HepG2 (cell line): Measurements from ENCODE around the gene KLF6. TPM values are rescaled to one million over a fixed set of nuclear protein-coding genes. Genes with fewer than 3 reads are reported as not detected.

Experiments used
- CCDC6 ChIP-seq: sonication (generic); formaldehyde crosslinking; IDR thresholded peaks from 2 replicates; pipeline ENCODE4 v1.8.1; 2022; ENCODE audit warnings: mild to moderate bottlenecking, missing genetic modification reagents, moderate library complexity
- CENPBD1 ChIP-seq: sonication (generic); formaldehyde crosslinking; IDR thresholded peaks from 2 replicates; pipeline ENCODE4 v1.8.0; 2022; ENCODE audit warnings: missing genetic modification reagents, low read depth, mild to moderate bottlenecking, borderline replicate concordance
- ELF3 ChIP-seq: IDR thresholded peaks from 2 replicates; pipeline ENCODE4 v1.6.1; 2016; ENCODE audit warnings: missing genetic modification reagents, missing compliant biosample characterization
- FIP1L1 ChIP-seq: fragments of 200-400 bp; formaldehyde crosslinking; IDR thresholded peaks from 2 replicates; pipeline ENCODE4 v1.6.1; 2018; ENCODE audit warnings: low read depth, mild to moderate bottlenecking, low read length, moderate library complexity, borderline replicate concordance; ENCODE audit not compliant: insufficient read depth
- HHEX ChIP-seq: IDR thresholded peaks from 2 replicates; pipeline ENCODE4 v1.6.1; 2016; ENCODE audit warnings: control low read depth
- MAZ ChIP-seq, 2 experiments: sonication (generic) in 1 of 2; formaldehyde crosslinking in 1 of 2; IDR thresholded peaks; 2 replicates each; pipeline versions ENCODE4 v1.5.0 to v1.6.1; 2012 to 2020; ENCODE audit warnings: low read depth in 2 of 2, mild to moderate bottlenecking in 2 of 2, borderline replicate concordance in 1 of 2, improper control_type of control experiment in 1 of 2, low read length in 1 of 2, missing genetic modification reagents in 1 of 2, moderate library complexity in 1 of 2
- NFRKB ChIP-seq: fragments of 450-650 bp; IDR thresholded peaks from 2 replicates; pipeline ENCODE4 v1.6.1; 2017
- PRDM10 ChIP-seq: sonication (generic); formaldehyde crosslinking; IDR thresholded peaks from 2 replicates; pipeline ENCODE4 v1.4.0; 2020; ENCODE audit warnings: low read depth, missing genetic modification reagents
- RBM39 ChIP-seq: fragments of 200-400 bp; formaldehyde crosslinking; IDR thresholded peaks from one replicate; pipeline ENCODE4 v1.6.1; 2018; ENCODE audit warnings: antibody characterized with exemption, mild to moderate bottlenecking, low read depth, low read length; ENCODE audit not compliant: poor library complexity, severe bottlenecking
- RNF219 ChIP-seq: sonication (generic); formaldehyde crosslinking; IDR thresholded peaks from 2 replicates; pipeline ENCODE4 v1.5.0; 2020; ENCODE audit warnings: mild to moderate bottlenecking, missing genetic modification reagents
- SNAPC2 ChIP-seq: sonication (generic); formaldehyde crosslinking; IDR thresholded peaks from 2 replicates; pipeline ENCODE4 v1.8.1; 2022; ENCODE audit warnings: mild to moderate bottlenecking, missing genetic modification reagents
- TMF1 ChIP-seq: sonication (generic); formaldehyde crosslinking; IDR thresholded peaks from 2 replicates; pipeline ENCODE4 v1.8.1; 2022; ENCODE audit warnings: low read depth, missing genetic modification reagents
- ZBTB10 ChIP-seq: sonication (generic); formaldehyde crosslinking; IDR thresholded peaks from 2 replicates; pipeline ENCODE4 v1.4.0; 2020; ENCODE audit warnings: missing genetic modification reagents, borderline replicate concordance
- ZBTB8A ChIP-seq: sonication (generic); formaldehyde crosslinking; IDR thresholded peaks from 2 replicates; pipeline ENCODE4 v1.4.0; 2020; ENCODE audit warnings: mild to moderate bottlenecking, low read depth, missing genetic modification reagents, borderline replicate concordance
- ZNF615 ChIP-seq: sonication (generic); formaldehyde crosslinking; IDR thresholded peaks from 2 replicates; pipeline ENCODE4 v1.5.0; 2020; ENCODE audit warnings: mild to moderate bottlenecking, missing genetic modification reagents, borderline replicate concordance
- polyA plus RNA-seq, 8 experiments: library from polyadenylated mRNA; depleted of rRNA in 3 of 8; stranded (reverse) in 7 of 8; unstranded in 1 of 8; fragments of >200 nt; fragmentation: Illumina TruSeq in 4 of 8; extraction: Trizol in 4 of 8; gene quantifications; 2 replicates each; pipeline versions ENCODE4 v1.2.1 to v1.2.3, GENCODE V29; 2011 to 2016; ENCODE audit warnings: low read depth in 4 of 8, missing spikeins in 1 of 8, mixed read lengths in 1 of 8; ENCODE audit not compliant: insufficient read depth in 1 of 8
- total RNA-seq, 5 experiments: library from RNA; depleted of rRNA; stranded (reverse); fragments of >200 nt; fragmentation: Illumina TruSeq; extraction: Trizol; gene quantifications; 2 replicates each; pipeline ENCODE4 v1.2.3, GENCODE V29; 2016; ENCODE audit warnings: low read depth in 1 of 5

Gene KLF6
- total and polyA plus RNA-seq, 2 of the 13 experiments (the other 11 are each of a cell fraction or from before 2014, with no cell fraction given): 27.0 to 71.9 TPM

GRCh38 chr10:3740157-3740871, 44.7 kb downstream of the KLF6 start (continued):
- TF ChIP-seq TMF1 (CRISPR knock-in tag) (no peak), CENPBD1 (CRISPR knock-in tag) (no peak), NFRKB (no peak), ELF3 (CRISPR knock-in tag) (peak; percentile 53), ZBTB8A (no peak), PRDM10 (CRISPR knock-in tag) (no peak), ZNF615 (CRISPR knock-in tag) (no peak), RBM39 (no peak), HHEX (CRISPR knock-in tag) (peak; percentile 48; the same call in 1 of the 2 replicates), CCDC6 (no peak), MAZ (IDR thresholded peaks at IDR 0.05; ENCODE audit: borderline replicate concordance, low read depth, low read length) (no peak), MAZ (CRISPR knock-in tag; IDR thresholded peaks at IDR 0.05; ENCODE audit: low read depth) (no peak), SNAPC2 (no peak), ZBTB10 (no peak), FIP1L1 (no peak), RNF219 (CRISPR knock-in tag) (no peak)
